Endothelial cell of umbilical vein (primary cell): ENCODE results near the gene RAB2B. TPM values are rescaled to one million over a fixed set of nuclear protein-coding genes. Genes with fewer than 3 reads are reported as not detected.

Source experiments
- BruUV-seq: library from RNA; stranded (reverse); fragments of 400-500 nt; replicated peaks from 2 replicates; lab custom pipeline; 2021; lab: Mats Ljungman, UMichigan
- CTCF ChIA-PET: fragments of 300-600, 350-600 bp; sonication (Branson Sonifier 250); formaldehyde crosslinking; loops from one replicate; lab custom pipeline; 2021; ENCODE audit warnings: antibody characterized with exemption, inconsistent platforms; lab: Charles Lee
- POLR2A ChIA-PET: fragments of 300-600, 350-600 bp; sonication (Branson Sonifier 250); formaldehyde crosslinking; loops from one replicate; lab custom pipeline; 2021; ENCODE audit warnings: antibody characterized with exemption, inconsistent platforms; lab: Charles Lee
- DNase-seq: peaks from one replicate; pipeline ENCODE4 v3.0.0-alpha.2; 2011; ENCODE audit warnings: low read depth, low spot score
- FAIRE-seq: peaks from 2 replicates; lab custom pipeline; 2011; peaks lifted over from hg19 to GRCh38; lab: Jason Lieb, UNC
- H2AFZ ChIP-seq: 2 replicates; pipeline ENCODE4 v1.6.0; 2012; ENCODE audit warnings: low read depth, low read length, control low read depth, inconsistent platforms
- H3K27ac ChIP-seq: 2 replicates; pipeline ENCODE4 v1.5.1; 2011; ENCODE audit warnings: low read depth, mild to moderate bottlenecking, control low read depth, low read length, moderate library complexity; ENCODE audit not compliant: insufficient read depth
- H3K27me3 ChIP-seq, 2 experiments: 2 replicates each; pipeline versions ENCODE4 v1.6.0 to v1.6.1; 2011; ENCODE audit warnings: low read length in 2 of 2, mixed read lengths in 1 of 2; ENCODE audit not compliant: control insufficient read depth in 2 of 2, insufficient read depth in 2 of 2
- H3K36me3 ChIP-seq, 2 experiments: 2 replicates in 1 of 2; 3 replicates in 1 of 2; pipeline ENCODE4 v1.5.1; 2011; ENCODE audit warnings: low read length in 2 of 2, mild to moderate bottlenecking in 1 of 2, moderate library complexity in 1 of 2; ENCODE audit not compliant: control insufficient read depth in 2 of 2, insufficient read depth in 2 of 2; ENCODE audit errors: extremely low read depth in 1 of 2
- H3K4me1 ChIP-seq: 3 replicates; pipeline ENCODE4 v1.5.1; 2011; ENCODE audit warnings: mild to moderate bottlenecking, low read length; ENCODE audit not compliant: control insufficient read depth, insufficient read depth; ENCODE audit errors: extremely low read depth
- H3K4me2 ChIP-seq: 2 replicates; pipeline ENCODE4 v1.6.1; 2011; ENCODE audit warnings: low read length, control low read depth, mixed read lengths; ENCODE audit not compliant: insufficient read depth
- H3K4me3 ChIP-seq, 3 experiments: fragments of 200-600 bp in 1 of 3; sonication (generic), shearing (Covaris generic) in 1 of 3; replicated peaks in 1 of 3; 2 replicates each; pipeline ENCODE4 v1.5.1; 2011 to 2016; ENCODE audit warnings: control low read depth in 3 of 3, low read length in 3 of 3, mild to moderate bottlenecking in 2 of 3, inconsistent platforms in 1 of 3, low read depth in 1 of 3, moderate library complexity in 1 of 3; ENCODE audit not compliant: insufficient read depth in 1 of 3
- H3K79me2 ChIP-seq: 2 replicates; pipeline ENCODE4 v1.6.0; 2012; ENCODE audit warnings: low read length, inconsistent platforms; ENCODE audit not compliant: control insufficient read depth, insufficient read depth
- H3K9ac ChIP-seq: replicated peaks from 2 replicates; pipeline ENCODE3; 2011; ENCODE audit warnings: low read length, control low read depth; ENCODE audit not compliant: insufficient read depth; ENCODE audit errors: extremely low read depth
- H3K9me1 ChIP-seq: replicated peaks from 3 replicates; pipeline ENCODE4 v1.6.0; 2011; ENCODE audit warnings: mild to moderate bottlenecking, low read length; ENCODE audit not compliant: control insufficient read depth, insufficient read depth; ENCODE audit errors: extremely low read depth
- H3K9me3 ChIP-seq: replicated peaks from 2 replicates; pipeline ENCODE4 v1.5.1; 2012; ENCODE audit warnings: low read length, inconsistent platforms; ENCODE audit not compliant: control insufficient read depth, insufficient read depth
- H4K20me1 ChIP-seq: replicated peaks from 2 replicates; pipeline ENCODE3; 2011; ENCODE audit warnings: mild to moderate bottlenecking, low read length; ENCODE audit not compliant: control insufficient read depth, insufficient read depth; ENCODE audit errors: extremely low read depth
- FOS ChIP-seq: IDR thresholded peaks from 2 replicates; pipeline ENCODE4 v1.6.1; 2011; ENCODE audit warnings: mild to moderate bottlenecking, low read length, moderate library complexity, borderline replicate concordance; ENCODE audit not compliant: insufficient read depth
- GATA2 ChIP-seq: IDR thresholded peaks from 2 replicates; pipeline ENCODE4 v1.7.0; 2011; ENCODE audit warnings: low read depth, mild to moderate bottlenecking, moderate library complexity, mixed read lengths, low read length; ENCODE audit not compliant: insufficient read length, insufficient read depth
- MYC ChIP-seq: IDR thresholded peaks from one replicate; pipeline ENCODE4 v1.6.1; 2011; ENCODE audit warnings: mild to moderate bottlenecking, low read depth, low read length
- POLR2A ChIP-seq: IDR thresholded peaks from 2 replicates; pipeline ENCODE4 v1.6.1; 2012; ENCODE audit warnings: low read depth, mild to moderate bottlenecking, control low read depth, low read length
- POLR2AphosphoS5 ChIP-seq: IDR thresholded peaks from 2 replicates; pipeline ENCODE4 v1.6.1; 2012; ENCODE audit warnings: low read depth, mild to moderate bottlenecking, control low read depth, low read length, moderate library complexity; ENCODE audit not compliant: insufficient read depth
- dilution Hi-C: fragments of 300-500 bp; cut with MboI; formaldehyde crosslinking; loops from one replicate; pipeline ENCODE4 v1.15.0; 2019; ENCODE audit warnings: low sequenced_read_pairs; ENCODE audit not compliant: extremely low pct_ligation_motif_present
- intact Hi-C: fragments of 100-400 bp; cut with micrococcal nuclease; formaldehyde crosslinking; loops from one replicate; pipeline ENCODE4 v1.10.0; 2022
- polyA plus RNA-seq, 4 experiments: library from polyadenylated mRNA; depleted of rRNA in 3 of 4; stranded (reverse) in 3 of 4; unstranded in 1 of 4; fragments of >200 nt; gene quantifications; 2 replicates each; pipeline versions ENCODE4 v1.2.1 to v1.2.3, GENCODE V29; 2011 to 2012; ENCODE audit warnings: missing spikeins in 1 of 4
- total RNA-seq: library from RNA; stranded (reverse); gene quantifications from 2 replicates; pipeline ENCODE4 v1.2.3, GENCODE V29; 2021
- TF ChIP-seq, protein P1 (sequence below), 2 donors: IDR thresholded peaks; 1 replicate in 1 of 2; 2 replicates in 1 of 2; pipeline ENCODE4 v1.5.1; 2011; ENCODE audit warnings: low read length in 2 of 2, mild to moderate bottlenecking in 2 of 2, moderate library complexity in 2 of 2, control low read depth in 1 of 2, inconsistent platforms in 1 of 2, low read depth in 1 of 2; ENCODE audit not compliant: insufficient read depth in 1 of 2; ENCODE audit errors: extremely low read depth in 1 of 2
- TF ChIP-seq, protein P2 (sequence below): IDR thresholded peaks from 2 replicates; pipeline ENCODE4 v1.6.1; 2011; ENCODE audit not compliant: insufficient read depth, insufficient read length

RAB2B gene
- total and polyA plus RNA-seq, 2 donors (not counting 3 experiments of a cell fraction or from before 2014, with no cell fraction given): 27.9 to 29.1 TPM

DNA sequence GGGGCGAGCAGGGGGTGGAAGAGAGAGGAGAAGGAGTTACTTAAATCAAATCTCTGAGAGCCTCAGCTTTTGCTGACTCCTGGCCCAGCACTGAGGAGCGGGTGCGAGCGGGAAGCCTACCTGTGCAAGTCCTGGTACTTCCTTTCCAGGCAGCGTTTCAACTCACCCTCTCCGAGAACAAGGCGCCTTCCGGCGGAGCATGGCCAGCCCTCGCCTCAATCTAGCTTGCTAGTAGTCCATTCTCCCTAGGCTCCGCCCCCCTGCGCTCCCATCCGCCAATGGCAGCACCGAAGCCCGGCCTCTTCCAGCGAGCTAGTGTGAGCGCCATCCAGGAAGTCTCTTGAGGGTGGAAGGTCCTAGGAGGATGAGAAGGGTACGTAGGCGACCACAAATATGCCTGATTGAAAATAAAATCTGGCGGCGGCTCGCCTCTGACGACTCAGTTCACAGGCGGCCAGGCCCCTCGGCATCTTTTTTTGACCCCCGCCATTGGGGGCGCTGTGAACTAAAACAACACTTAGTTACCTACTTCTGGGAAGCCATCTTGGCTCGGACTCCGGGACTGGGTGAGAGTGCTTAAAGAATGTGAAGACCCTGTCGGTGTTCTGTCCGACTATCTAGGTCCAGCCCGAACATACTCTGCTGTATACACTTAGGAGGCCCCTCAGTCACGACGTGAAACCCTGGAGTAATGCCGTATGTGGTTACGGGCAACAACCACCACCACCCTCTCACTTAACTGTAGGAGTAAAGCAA, 20.7 kb downstream of the RAB2B start, which contains the start of gene CHD8:
TSS of gene CHD8 (minus strand) at position 212 of the 756 bp plus-strand sequence. CDS start 24,480 bp downstream, outside the sequence.
- H3K9me3 ChIP-seq: no peaks in the 10 kb centered on the region
- TF ChIP-seq MYC (peak; percentile 33), POLR2A (peak; percentile 64), POLR2AphosphoS5 (peak; percentile 62), GATA2 (no peak), FOS (no peak)
- TF ChIP-seq, protein P1, sequence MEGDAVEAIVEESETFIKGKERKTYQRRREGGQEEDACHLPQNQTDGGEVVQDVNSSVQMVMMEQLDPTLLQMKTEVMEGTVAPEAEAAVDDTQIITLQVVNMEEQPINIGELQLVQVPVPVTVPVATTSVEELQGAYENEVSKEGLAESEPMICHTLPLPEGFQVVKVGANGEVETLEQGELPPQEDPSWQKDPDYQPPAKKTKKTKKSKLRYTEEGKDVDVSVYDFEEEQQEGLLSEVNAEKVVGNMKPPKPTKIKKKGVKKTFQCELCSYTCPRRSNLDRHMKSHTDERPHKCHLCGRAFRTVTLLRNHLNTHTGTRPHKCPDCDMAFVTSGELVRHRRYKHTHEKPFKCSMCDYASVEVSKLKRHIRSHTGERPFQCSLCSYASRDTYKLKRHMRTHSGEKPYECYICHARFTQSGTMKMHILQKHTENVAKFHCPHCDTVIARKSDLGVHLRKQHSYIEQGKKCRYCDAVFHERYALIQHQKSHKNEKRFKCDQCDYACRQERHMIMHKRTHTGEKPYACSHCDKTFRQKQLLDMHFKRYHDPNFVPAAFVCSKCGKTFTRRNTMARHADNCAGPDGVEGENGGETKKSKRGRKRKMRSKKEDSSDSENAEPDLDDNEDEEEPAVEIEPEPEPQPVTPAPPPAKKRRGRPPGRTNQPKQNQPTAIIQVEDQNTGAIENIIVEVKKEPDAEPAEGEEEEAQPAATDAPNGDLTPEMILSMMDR (IDR thresholded peaks at IDR 0.05; ENCODE audit: extremely low read depth in 1 of 2, insufficient read depth in 1 of 2, low read depth in 1 of 2, low read length in 2 of 2): peak; percentile 69 to 70
- TF ChIP-seq, protein P2, sequence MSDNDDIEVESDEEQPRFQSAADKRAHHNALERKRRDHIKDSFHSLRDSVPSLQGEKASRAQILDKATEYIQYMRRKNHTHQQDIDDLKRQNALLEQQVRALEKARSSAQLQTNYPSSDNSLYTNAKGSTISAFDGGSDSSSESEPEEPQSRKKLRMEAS: peak; percentile 2
- H3K79me2 ChIP-seq: peaks cover 46% of the 10 kb centered on the region
- peak within 1 kb of the TSS; percentile 98 for H3K9ac ChIP-seq
- H3K4me2 ChIP-seq: peak within 1 kb of the TSS; percentile 98
- TSS peak; percentile 100 for BruUV-seq
- H4K20me1 ChIP-seq: no peaks in the 10 kb centered on the region
- ChIA-PET POLR2A (interaction anchor here (0.6 to 2.9 kb wide), 4 partner anchors 11 to 19 kb away, joined by 3 to 23 read pairs (median 4); no protein-coding TSS in a partner anchor), CTCF (interaction anchor here (0.6 to 2.9 kb wide), 13 partner anchors 9 to 1670 kb away, joined by 3 to 26 read pairs (median 3); partner anchors contain the start of genes METTL3, RAB2B and TOX4)
- H3K27ac ChIP-seq: peak within 1 kb of the TSS; percentile 97
- H2AFZ ChIP-seq: peak within 1 kb of the TSS; percentile 98
- intact Hi-C loops (loop anchor here (1.0 kb wide), 5 partner anchors 11 to 187 kb away; partner anchors contain the start of genes HNRNPC and TOX4), dilution Hi-C loops (no loop called here)
- DNase-seq (peak; percentile 100), FAIRE-seq (peak; percentile 100)
- H3K4me1 ChIP-seq: peaks cover 10% of the 10 kb centered on the region
- peak within 1 kb of the TSS; percentile 84 to 95 (median 91) for H3K4me3 ChIP-seq
- H3K27me3 ChIP-seq: no peaks in the 10 kb centered on the region
- peaks cover 3 to 6% of the 10 kb centered on the region in 2 experiments for H3K36me3 ChIP-seq
- H3K9me1 ChIP-seq: no peaks in the 10 kb centered on the region
